K562 (cell line): ENCODE measurements around the gene ARL3. TPM values are rescaled to one million over a fixed set of nuclear protein-coding genes. Genes with fewer than 3 reads are reported as not detected.

Experiments used
- ATAC-seq: fragments of 200-7000 bp; cut with Tn5 transposase; 3 replicates; pipeline ENCODE4 v1.9.1; 2020; ENCODE audit warnings: moderate library complexity
- BruUV-seq: library from RNA; stranded (reverse); fragments of 400-500 nt; replicated peaks from 2 replicates; lab custom pipeline; 2021; lab: Mats Ljungman, UMichigan
- CTCF ChIA-PET: fragments of 300-600 bp; formaldehyde crosslinking; extraction: SDS; loops from one replicate; lab custom pipeline; 2021; ENCODE audit warnings: low intra/inter-chr PET ratio; lab: Yijun Ruan, JAX
- POLR2A ChIA-PET: fragments of 300-600, 350-650 bp; sonication (Branson Sonifier 250); formaldehyde crosslinking; extraction: SDS; loops from one replicate; lab custom pipeline; 2021; ENCODE audit warnings: antibody characterized with exemption, inconsistent platforms; lab: Yijun Ruan, JAX
- DNase-seq, 4 experiments: peaks; one replicate each; pipeline versions ENCODE4 v3.0.0 to v3.0.0-alpha.2; 2011 to 2018; ENCODE audit warnings: low spot score in 3 of 4, mixed read lengths in 3 of 4; ENCODE audit errors: extremely low read depth in 1 of 4
- FAIRE-seq: peaks from 2 replicates; lab custom pipeline; 2011; peaks lifted over from hg19 to GRCh38; lab: Jason Lieb, UNC
- H2AFZ ChIP-seq: 2 replicates; pipeline ENCODE4 v1.6.0; 2011; ENCODE audit warnings: low read depth, low read length, control low read depth, inconsistent platforms
- H3K27ac ChIP-seq: fragments of 200-600 bp; 3 replicates; pipeline ENCODE4 v1.8.0; 2011; ENCODE audit warnings: low read depth, mild to moderate bottlenecking, control low read depth, inconsistent platforms, low read length, moderate library complexity, mixed read lengths; ENCODE audit errors: extremely low read depth
- H3K27me3 ChIP-seq, 2 experiments: fragments of 300-600 bp in 1 of 2; 2 replicates in 1 of 2; 3 replicates in 1 of 2; pipeline versions ENCODE4 v1.6.0 to v1.8.0; 2011; ENCODE audit warnings: inconsistent platforms in 2 of 2, low read length in 2 of 2, mild to moderate bottlenecking in 1 of 2, mixed read lengths in 1 of 2, moderate library complexity in 1 of 2; ENCODE audit not compliant: control insufficient read depth in 2 of 2, insufficient read depth in 2 of 2
- H3K36me3 ChIP-seq: fragments of 300-600 bp; 3 replicates; pipeline ENCODE4 v1.8.0; 2011; ENCODE audit warnings: mild to moderate bottlenecking, low read length, inconsistent platforms; ENCODE audit not compliant: control insufficient read depth, insufficient read depth
- H3K4me1 ChIP-seq, 2 experiments: fragments of 200-600 bp in 1 of 2; replicated peaks in 1 of 2; 2 replicates in 1 of 2; 3 replicates in 1 of 2; pipeline versions ENCODE4 v1.5.1 to v1.8.0; 2011; ENCODE audit warnings: inconsistent platforms in 2 of 2, low read length in 2 of 2, mild to moderate bottlenecking in 1 of 2, mixed read lengths in 1 of 2, moderate library complexity in 1 of 2; ENCODE audit not compliant: control insufficient read depth in 2 of 2, insufficient read depth in 2 of 2
- H3K4me2 ChIP-seq: 2 replicates; pipeline ENCODE4 v1.6.1; 2011; ENCODE audit warnings: low read length, control low read depth, inconsistent platforms, mixed read lengths; ENCODE audit not compliant: insufficient read depth
- H3K4me3 ChIP-seq: fragments of 200-600 bp; sonication (generic), shearing (Covaris generic); 2 replicates; pipeline ENCODE4 v1.5.1; 2016; ENCODE audit warnings: control low read depth, inconsistent platforms
- H3K79me2 ChIP-seq: fragments of 200-600 bp; 3 replicates; pipeline ENCODE4 v1.8.0; 2011; ENCODE audit warnings: low read length, inconsistent platforms; ENCODE audit not compliant: control insufficient read depth, insufficient read depth
- H3K9ac ChIP-seq, 2 experiments: 2 replicates each; pipeline versions ENCODE4 v1.6.0 to v1.6.1; 2011; ENCODE audit warnings: low read depth in 2 of 2, low read length in 2 of 2, control low read depth in 1 of 2, inconsistent platforms in 1 of 2, mild to moderate bottlenecking in 1 of 2, mixed read lengths in 1 of 2; ENCODE audit not compliant: insufficient read depth in 1 of 2
- H3K9me1 ChIP-seq: one replicate; pipeline ENCODE4 v1.6.0; 2011; ENCODE audit warnings: inconsistent platforms, mild to moderate bottlenecking, low read length, moderate library complexity; ENCODE audit not compliant: control insufficient read depth, insufficient read depth
- H3K9me3 ChIP-seq: replicated peaks from 2 replicates; pipeline ENCODE4 v1.5.1; 2011; ENCODE audit warnings: low read depth, low read length, inconsistent platforms; ENCODE audit not compliant: control insufficient read depth, insufficient read depth
- H4K20me1 ChIP-seq: replicated peaks from 2 replicates; pipeline ENCODE4 v1.6.1; 2011; ENCODE audit warnings: low read length, inconsistent platforms, mixed read lengths; ENCODE audit not compliant: control insufficient read depth, insufficient read depth
- HDAC1 ChIP-seq, 2 experiments: fragments of 450-650 bp; IDR thresholded peaks; 2 replicates each; pipeline ENCODE4 v1.6.1; 2016 to 2017; ENCODE audit warnings: inconsistent platforms in 1 of 2, mild to moderate bottlenecking in 1 of 2, moderate library complexity in 1 of 2
- KLF1 ChIP-seq: fragments of 450-650 bp; IDR thresholded peaks from 2 replicates; pipeline ENCODE4 v1.6.1; 2016; ENCODE audit warnings: missing genetic modification characterization, missing compliant biosample characterization
- RB1 ChIP-seq: fragments of 450-650 bp; IDR thresholded peaks from 2 replicates; pipeline ENCODE4 v1.6.1; 2017; ENCODE audit warnings: low read depth, mild to moderate bottlenecking
- SIX5 ChIP-seq, 2 experiments: IDR thresholded peaks; 2 replicates each; pipeline ENCODE4 v1.6.1; 2011; ENCODE audit warnings: low read length in 2 of 2, borderline replicate concordance in 1 of 2, low read depth in 1 of 2, mild to moderate bottlenecking in 1 of 2, moderate library complexity in 1 of 2; ENCODE audit not compliant: insufficient read depth in 1 of 2
- TAF1 ChIP-seq: IDR thresholded peaks from 2 replicates; pipeline ENCODE4 v1.6.1; 2011; ENCODE audit warnings: mild to moderate bottlenecking, low read length, moderate library complexity; ENCODE audit not compliant: insufficient read depth, control insufficient read depth, severe bottlenecking; ENCODE audit errors: extremely low read depth
- TEAD2 ChIP-seq: fragments of 450-650 bp; IDR thresholded peaks from 2 replicates; pipeline ENCODE4 v1.6.1; 2016; ENCODE audit warnings: missing genetic modification characterization, control low read depth, missing compliant biosample characterization
- ZBTB8A ChIP-seq: fragments of 450-650 bp; IDR thresholded peaks from 2 replicates; pipeline ENCODE4 v1.6.1; 2018; ENCODE audit warnings: mild to moderate bottlenecking, moderate library complexity; ENCODE audit not compliant: partially characterized antibody
- ZNF263 ChIP-seq: sonication (generic); formaldehyde crosslinking; IDR thresholded peaks from 2 replicates; pipeline ENCODE4 v1.8.0; 2022; ENCODE audit warnings: mild to moderate bottlenecking, missing genetic modification reagents, borderline replicate concordance
- ZNF311 ChIP-seq: fragments of 250-450 bp; sonication (Bioruptor Pico); IDR thresholded peaks from 2 replicates; pipeline ENCODE4 v1.4.0; 2020; ENCODE audit warnings: mild to moderate bottlenecking, moderate library complexity
- ZNF707 ChIP-seq: fragments of 250-450 bp; sonication (Bioruptor Pico); conservative IDR thresholded peaks from 2 replicates; pipeline ENCODE4 v1.8.0; 2022; ENCODE audit warnings: inconsistent platforms, mild to moderate bottlenecking, moderate library complexity
- WGBS: fragments of 100-300 bp; shearing (Covaris generic); methylation state at CpG from one replicate; pipeline ENCODE4 v1.1.6; 2016; ENCODE audit warnings: low coverage, mixed read lengths; ENCODE audit not compliant: insufficient coverage; ENCODE audit errors: missing lambda C conversion rate; 5-methylcytosine and 5-hydroxymethylcytosine counted together
- in situ Hi-C: fragments of 300-500 bp; cut with MboI; formaldehyde crosslinking; loops from 4 replicates; pipeline ENCODE4 v1.15.0; 2018; ENCODE audit warnings: inconsistent platforms, mixed read lengths
- intact Hi-C: fragments of 100-400 bp; cut with micrococcal nuclease; formaldehyde crosslinking; loops from 2 replicates; pipeline ENCODE4 v1.14.2; 2022
- polyA plus RNA-seq, 8 experiments: library from polyadenylated mRNA; depleted of rRNA in 4 of 8; stranded (reverse) in 5 of 8; unstranded in 3 of 8; fragments of >200 nt; fragmentation: Nextera tagmentation in 2 of 8; fragmentation: Illumina TruSeq in 1 of 8; extraction: Ambion mirVana in 2 of 8; extraction: Trizol in 1 of 8; gene quantifications; 2 replicates each; pipeline versions ENCODE4 v1.2.1 to v1.2.3, GENCODE V29; 2011 to 2014; ENCODE audit warnings: inconsistent platforms in 1 of 8, missing spikeins in 1 of 8
- total RNA-seq, 7 experiments: library from RNA; depleted of rRNA in 6 of 7; stranded (reverse); fragments of >200 nt in 6 of 7; fragmentation: Illumina TruSeq in 2 of 7; extraction: Trizol in 2 of 7; gene quantifications; 2 replicates each; pipeline versions ENCODE4 v1.2.1 to v1.2.3, GENCODE V29; 2011 to 2021; ENCODE audit warnings: low replicate concordance in 1 of 7
- TF ChIP-seq, protein P1 (sequence below): sonication (generic); formaldehyde crosslinking; IDR thresholded peaks from 2 replicates; pipeline ENCODE4 v1.8.0; 2022; ENCODE audit warnings: mild to moderate bottlenecking, missing genetic modification reagents, borderline replicate concordance
- TF ChIP-seq, protein P2 (sequence below), 3 experiments: IDR thresholded peaks in 2 of 3; conservative IDR thresholded peaks in 1 of 3; 2 replicates each; pipeline ENCODE4 v1.5.1; 2011 to 2012; ENCODE audit warnings: low read length in 3 of 3, mild to moderate bottlenecking in 3 of 3, control low read depth in 2 of 3, improper control_type of control experiment in 1 of 3, inconsistent platforms in 1 of 3, low read depth in 1 of 3, mixed read lengths in 1 of 3, moderate library complexity in 1 of 3; ENCODE audit not compliant: insufficient read depth in 2 of 3
- TF ChIP-seq, protein P3 (sequence below): sonication (generic); formaldehyde crosslinking; IDR thresholded peaks from 2 replicates; pipeline ENCODE4 v1.8.0; 2023; ENCODE audit warnings: mild to moderate bottlenecking, missing genetic modification reagents

The ARL3 gene
- total and polyA plus RNA-seq, 9 of the 15 experiments (the other 6 are each of a cell fraction or from before 2014, with no cell fraction given) = 2.9 to 8.9 (median 4.8) TPM

DNA sequence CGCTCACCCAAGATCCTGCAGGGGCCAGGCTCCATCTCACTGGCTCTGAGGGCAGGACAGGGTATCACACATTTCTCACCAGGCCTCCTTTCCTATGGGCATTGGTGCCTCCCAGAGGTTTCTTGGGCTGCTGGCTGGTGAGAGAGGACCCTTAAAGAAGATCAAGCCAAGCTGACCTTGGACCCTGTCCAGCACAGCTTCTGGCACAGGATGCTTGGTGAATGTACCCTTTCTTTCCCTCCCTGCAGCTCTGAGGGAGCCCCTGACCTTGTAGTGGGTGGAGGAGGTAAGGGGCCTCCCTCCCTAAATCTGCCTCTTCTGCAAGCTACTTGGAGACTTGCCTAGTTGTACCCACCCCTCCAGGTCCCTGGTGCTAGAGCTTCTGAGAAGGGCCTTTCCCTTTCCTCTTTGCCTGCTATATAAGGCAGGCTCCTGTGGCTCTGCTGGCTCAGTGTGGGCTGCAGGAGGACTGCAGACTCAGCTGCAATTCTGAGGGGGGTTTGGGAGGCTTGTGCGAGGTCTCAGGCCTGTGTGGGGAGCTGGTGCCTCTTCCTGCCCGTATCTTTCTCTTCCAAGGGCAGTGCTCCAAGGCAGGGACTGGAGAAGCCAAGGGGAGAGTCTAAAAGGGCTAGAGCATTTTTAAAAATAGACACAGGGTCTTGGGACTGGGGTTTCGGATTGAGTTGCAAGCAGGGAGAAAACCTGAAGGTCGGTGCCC is 81.6 kb downstream of the ARL3 start:
- intact Hi-C loops (no loop called here), in situ Hi-C loops (no loop called here)
- peak overlapping the region in 1 of 2 experiments; percentile 26; a peak in 2 of 4 replicates for H3K9ac ChIP-seq
- peaks cover 0 to 7% of the 10 kb centered on the region in 2 experiments; a peak in 3 of 5 replicates for H3K4me1 ChIP-seq
- no peak for DNase-seq
- H3K4me3 ChIP-seq = no peak overlapping the region
- CTCF ChIA-PET = no interaction called here
- no peaks in the 10 kb centered on the region for H3K79me2 ChIP-seq
- BruUV-seq = no TSS peak
- FAIRE-seq = no peak
- H2AFZ ChIP-seq = no peak overlapping the region
- H3K4me2 ChIP-seq = no peak overlapping the region
- H3K27me3 ChIP-seq = no peaks in the 10 kb centered on the region
- H3K27ac ChIP-seq = no peak overlapping the region
- no peaks in the 10 kb centered on the region for H3K9me3 ChIP-seq
- H3K36me3 ChIP-seq = 0 out of 3 replicates have a peak, but pooled peaks cover 3% of the 10 kb centered on the region
- no peaks in the 10 kb centered on the region for H3K9me1 ChIP-seq
- ATAC-seq = no peak
- POLR2A ChIA-PET = interaction anchor here (1.2 kb wide), 1 partner anchor 14 kb away, joined by 5 read pairs; no protein-coding TSS in a partner anchor
- 41% methylated on average over 5 of the region's 5 CpGs for WGBS
- H4K20me1 ChIP-seq = no peaks in the 10 kb centered on the region
- TF ChIP-seq, protein P1, sequence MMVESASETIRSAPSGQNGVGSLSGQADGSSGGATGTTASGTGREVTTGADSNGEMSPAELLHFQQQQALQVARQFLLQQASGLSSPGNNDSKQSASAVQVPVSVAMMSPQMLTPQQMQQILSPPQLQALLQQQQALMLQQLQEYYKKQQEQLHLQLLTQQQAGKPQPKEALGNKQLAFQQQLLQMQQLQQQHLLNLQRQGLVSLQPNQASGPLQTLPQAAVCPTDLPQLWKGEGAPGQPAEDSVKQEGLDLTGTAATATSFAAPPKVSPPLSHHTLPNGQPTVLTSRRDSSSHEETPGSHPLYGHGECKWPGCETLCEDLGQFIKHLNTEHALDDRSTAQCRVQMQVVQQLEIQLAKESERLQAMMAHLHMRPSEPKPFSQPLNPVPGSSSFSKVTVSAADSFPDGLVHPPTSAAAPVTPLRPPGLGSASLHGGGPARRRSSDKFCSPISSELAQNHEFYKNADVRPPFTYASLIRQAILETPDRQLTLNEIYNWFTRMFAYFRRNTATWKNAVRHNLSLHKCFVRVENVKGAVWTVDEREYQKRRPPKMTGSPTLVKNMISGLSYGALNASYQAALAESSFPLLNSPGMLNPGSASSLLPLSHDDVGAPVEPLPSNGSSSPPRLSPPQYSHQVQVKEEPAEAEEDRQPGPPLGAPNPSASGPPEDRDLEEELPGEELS = no peak
- TF ChIP-seq ZBTB8A (no peak), HDAC1 (IDR thresholded peaks at IDR 0.05) (no peak), SIX5 (IDR thresholded peaks at IDR 0.05; ENCODE audit: borderline replicate concordance in 1 of 2, insufficient read depth in 1 of 2, low read depth in 1 of 2, low read length in 2 of 2) (no peak), TEAD2 (tag) (no peak), RB1 (no peak), ZNF311 (no peak), KLF1 (no peak), ZNF707 (no peak), ZNF263 (CRISPR knock-in tag) (no peak), TAF1 (no peak)
- TF ChIP-seq, protein P2, sequence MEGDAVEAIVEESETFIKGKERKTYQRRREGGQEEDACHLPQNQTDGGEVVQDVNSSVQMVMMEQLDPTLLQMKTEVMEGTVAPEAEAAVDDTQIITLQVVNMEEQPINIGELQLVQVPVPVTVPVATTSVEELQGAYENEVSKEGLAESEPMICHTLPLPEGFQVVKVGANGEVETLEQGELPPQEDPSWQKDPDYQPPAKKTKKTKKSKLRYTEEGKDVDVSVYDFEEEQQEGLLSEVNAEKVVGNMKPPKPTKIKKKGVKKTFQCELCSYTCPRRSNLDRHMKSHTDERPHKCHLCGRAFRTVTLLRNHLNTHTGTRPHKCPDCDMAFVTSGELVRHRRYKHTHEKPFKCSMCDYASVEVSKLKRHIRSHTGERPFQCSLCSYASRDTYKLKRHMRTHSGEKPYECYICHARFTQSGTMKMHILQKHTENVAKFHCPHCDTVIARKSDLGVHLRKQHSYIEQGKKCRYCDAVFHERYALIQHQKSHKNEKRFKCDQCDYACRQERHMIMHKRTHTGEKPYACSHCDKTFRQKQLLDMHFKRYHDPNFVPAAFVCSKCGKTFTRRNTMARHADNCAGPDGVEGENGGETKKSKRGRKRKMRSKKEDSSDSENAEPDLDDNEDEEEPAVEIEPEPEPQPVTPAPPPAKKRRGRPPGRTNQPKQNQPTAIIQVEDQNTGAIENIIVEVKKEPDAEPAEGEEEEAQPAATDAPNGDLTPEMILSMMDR (IDR thresholded peaks at IDR 0.05 in 2 of 3, conservative IDR thresholded peaks at IDR 0.05 in 1 of 3; ENCODE audit: insufficient read depth in 2 of 3, low read depth in 1 of 3, low read length in 3 of 3) = no peak
- TF ChIP-seq, protein P3, sequence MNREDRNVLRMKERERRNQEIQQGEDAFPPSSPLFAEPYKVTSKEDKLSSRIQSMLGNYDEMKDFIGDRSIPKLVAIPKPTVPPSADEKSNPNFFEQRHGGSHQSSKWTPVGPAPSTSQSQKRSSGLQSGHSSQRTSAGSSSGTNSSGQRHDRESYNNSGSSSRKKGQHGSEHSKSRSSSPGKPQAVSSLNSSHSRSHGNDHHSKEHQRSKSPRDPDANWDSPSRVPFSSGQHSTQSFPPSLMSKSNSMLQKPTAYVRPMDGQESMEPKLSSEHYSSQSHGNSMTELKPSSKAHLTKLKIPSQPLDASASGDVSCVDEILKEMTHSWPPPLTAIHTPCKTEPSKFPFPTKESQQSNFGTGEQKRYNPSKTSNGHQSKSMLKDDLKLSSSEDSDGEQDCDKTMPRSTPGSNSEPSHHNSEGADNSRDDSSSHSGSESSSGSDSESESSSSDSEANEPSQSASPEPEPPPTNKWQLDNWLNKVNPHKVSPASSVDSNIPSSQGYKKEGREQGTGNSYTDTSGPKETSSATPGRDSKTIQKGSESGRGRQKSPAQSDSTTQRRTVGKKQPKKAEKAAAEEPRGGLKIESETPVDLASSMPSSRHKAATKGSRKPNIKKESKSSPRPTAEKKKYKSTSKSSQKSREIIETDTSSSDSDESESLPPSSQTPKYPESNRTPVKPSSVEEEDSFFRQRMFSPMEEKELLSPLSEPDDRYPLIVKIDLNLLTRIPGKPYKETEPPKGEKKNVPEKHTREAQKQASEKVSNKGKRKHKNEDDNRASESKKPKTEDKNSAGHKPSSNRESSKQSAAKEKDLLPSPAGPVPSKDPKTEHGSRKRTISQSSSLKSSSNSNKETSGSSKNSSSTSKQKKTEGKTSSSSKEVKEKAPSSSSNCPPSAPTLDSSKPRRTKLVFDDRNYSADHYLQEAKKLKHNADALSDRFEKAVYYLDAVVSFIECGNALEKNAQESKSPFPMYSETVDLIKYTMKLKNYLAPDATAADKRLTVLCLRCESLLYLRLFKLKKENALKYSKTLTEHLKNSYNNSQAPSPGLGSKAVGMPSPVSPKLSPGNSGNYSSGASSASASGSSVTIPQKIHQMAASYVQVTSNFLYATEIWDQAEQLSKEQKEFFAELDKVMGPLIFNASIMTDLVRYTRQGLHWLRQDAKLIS = no peak
